ENCODE results near the gene EIF3I. TPM values are rescaled to one million over a fixed set of nuclear protein-coding genes. Genes with fewer than 3 reads are reported as not detected.

Gene EIF3I
- total RNA-seq, 2 experiments from 2014 or later = 297 to 299 TPM

DNA sequence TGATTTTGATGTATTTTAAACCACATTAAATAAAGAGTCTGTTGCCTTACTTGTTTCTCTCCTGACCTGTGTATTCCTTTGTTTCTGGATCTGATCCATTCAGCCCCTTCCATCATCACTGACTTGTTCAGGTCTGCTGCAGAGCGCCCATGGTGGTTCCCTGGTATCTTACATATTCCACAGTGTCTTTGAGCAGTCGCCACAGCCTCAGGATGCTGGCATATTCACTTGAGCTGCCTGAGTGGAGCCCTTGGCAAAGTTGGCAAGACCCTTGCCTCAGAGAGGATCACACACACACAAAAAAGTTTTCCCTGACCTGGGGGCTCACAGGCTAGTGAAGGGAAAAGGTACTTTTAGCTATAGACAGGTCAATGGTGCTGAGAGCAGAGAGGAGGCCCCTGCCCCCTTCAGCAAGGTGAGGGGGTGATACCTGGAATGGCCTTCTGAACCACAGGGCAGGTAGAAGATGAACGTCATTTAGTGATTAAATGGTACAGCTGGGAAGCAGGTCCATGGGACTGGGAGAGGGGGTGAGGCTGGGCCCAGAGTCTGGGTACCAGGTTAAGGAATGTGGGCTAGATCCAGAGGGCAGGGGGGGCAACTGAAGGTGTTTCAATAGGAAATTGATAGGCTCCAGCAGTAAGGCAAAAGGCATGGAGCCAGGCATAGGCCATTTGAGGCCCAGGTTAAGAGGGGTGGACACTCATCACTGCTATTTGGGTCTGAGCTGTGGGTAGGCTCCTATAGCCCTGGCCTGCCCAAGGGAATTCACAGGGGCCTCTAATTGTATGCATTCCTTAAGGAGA is 23.8 kb upstream of the EIF3I start:
- intact Hi-C loops (cut with micrococcal nuclease) = no loop called here
- H3K9me3 Mint-ChIP-seq = no peaks in the 10 kb centered on the region
- H3K27me3 Mint-ChIP-seq = no peaks in the 10 kb centered on the region
- ChIA-PET CTCF (interaction anchor here (0.6 to 4.0 kb wide), 4 partner anchors 10 to 179 kb away, joined by 3 to 22 read pairs (median 4); partner anchors contain the start of gene DCDC2B), POLR2A (interaction anchor here (0.6 to 2.6 kb wide), 3 partner anchors 8 to 17 kb away, joined by 3 to 17 read pairs (median 3); no protein-coding TSS in a partner anchor)
- no peak for DNase-seq
- no peak overlapping the region for H3K27ac Mint-ChIP-seq
- H3K4me1 Mint-ChIP-seq (ENCODE audit: low read depth) = peaks cover 64% of the 10 kb centered on the region
- H3K4me3 Mint-ChIP-seq = no peak overlapping the region
- peaks cover 38% of the 10 kb centered on the region for H3K36me3 Mint-ChIP-seq

DNA sequence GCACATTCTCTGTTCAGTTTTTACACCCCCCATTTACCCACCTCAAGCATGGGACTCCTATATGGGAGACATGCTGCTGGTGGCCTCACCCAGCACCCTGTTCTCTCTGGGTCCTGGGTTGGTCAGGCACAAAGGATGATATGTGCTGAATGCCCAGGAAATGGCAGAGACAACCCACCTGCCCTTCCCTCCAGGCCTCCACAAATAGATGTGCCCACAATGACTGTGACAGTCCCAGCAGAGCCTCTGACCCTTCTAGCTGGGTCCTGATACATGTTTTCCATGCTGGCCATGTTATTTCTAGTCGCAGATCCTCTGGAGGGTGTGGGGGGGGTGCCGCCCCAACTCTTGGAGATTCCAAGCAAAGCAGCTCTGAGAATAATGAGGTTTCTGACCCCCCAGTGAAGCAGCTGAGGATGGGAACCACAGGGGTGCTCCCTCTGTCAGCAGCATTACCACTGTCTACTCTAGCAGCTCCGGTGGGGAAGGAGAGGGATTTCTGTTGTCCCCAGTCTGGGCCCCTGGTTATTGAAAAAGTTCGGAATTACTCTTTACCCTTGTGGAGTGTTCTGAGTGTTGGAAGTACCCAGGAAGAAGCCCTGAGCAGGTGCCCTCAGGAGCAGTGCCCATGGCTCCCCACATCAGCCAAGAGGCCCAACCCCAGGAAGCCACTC is 23.0 kb upstream of the EIF3I start:
- Mint-ChIP-seq H3K9me3 (no peaks in the 10 kb centered on the region), H3K27me3 (no peaks in the 10 kb centered on the region), H3K36me3 (peaks cover 32% of the 10 kb centered on the region), H3K4me3 (no peak overlapping the region), H3K27ac (no peak overlapping the region), H3K4me1 (ENCODE audit: low read depth) (peaks cover 60% of the 10 kb centered on the region)
- intact Hi-C loops (cut with micrococcal nuclease) = no loop called here
- DNase-seq = no peak
- POLR2A ChIA-PET = interaction anchor here (0.6 to 1.0 kb wide), 2 partner anchors 9 to 17 kb away, joined by 3 read pairs; no protein-coding TSS in a partner anchor
- CTCF ChIA-PET = interaction anchor here (0.7 to 4.0 kb wide), 2 partner anchors 10 to 17 kb away, joined by 3 to 22 read pairs; partner anchors contain the start of gene DCDC2B

DNA sequence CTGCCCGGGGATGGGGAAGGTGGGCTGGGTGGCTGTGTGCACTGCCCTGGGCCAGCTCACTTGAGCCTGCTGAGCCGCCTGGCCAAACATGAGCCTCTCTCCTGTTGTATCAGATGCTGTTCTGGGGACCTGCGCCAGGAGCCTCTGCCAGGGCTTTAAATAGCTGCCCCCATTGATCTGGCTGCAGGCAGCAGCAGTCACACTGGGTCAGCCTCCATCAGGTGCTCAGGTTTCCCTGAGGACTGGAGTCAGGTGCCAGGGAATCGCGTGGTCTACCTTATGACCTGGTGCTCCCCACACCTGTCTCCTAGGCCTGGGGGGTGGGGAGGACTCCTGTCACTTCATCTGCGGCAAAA is 22.5 kb upstream of the EIF3I start:
- Mint-ChIP-seq H3K27ac (no peak overlapping the region), H3K4me3 (peak overlapping the region; percentile 69)

DNA sequence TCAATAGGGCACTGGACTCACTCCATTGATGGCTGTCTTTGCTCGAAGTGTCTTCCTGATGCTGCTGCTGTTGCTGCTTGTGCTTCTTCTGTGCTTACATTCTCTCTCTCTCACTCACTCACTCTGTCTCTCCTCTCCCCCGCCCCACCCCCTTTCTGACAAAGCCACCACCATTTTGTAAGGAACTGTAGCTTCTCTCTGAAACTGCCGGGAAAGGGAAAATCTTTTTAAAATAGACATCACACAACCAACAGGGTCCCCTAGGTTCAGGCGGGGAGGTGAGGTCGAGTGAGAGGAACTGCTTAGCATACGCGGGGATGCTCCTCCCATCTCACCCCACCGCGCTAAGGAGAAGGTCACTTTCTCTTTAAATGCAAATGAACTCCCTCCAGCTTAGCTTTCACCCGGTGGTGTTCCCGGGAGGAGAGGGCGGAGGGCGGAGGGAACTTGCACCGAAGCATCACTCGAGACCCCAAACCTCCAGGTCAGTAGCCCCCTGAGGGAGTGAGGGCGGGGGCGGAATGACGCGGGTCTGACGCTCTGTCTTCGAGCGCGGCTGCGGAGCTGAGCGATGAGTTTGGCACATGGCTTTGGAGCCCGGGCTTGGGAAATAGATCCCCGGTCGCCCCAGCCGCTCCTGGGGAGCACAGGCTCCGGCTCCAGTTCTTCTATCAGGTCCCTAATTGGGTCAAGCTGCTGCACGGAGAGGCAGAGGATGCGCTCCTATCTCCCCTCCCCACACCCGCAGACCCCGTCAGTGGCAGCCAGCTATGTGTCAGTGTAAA is 21.8 kb upstream of the EIF3I start, which contains the start of gene CCDC28B:
TSS of gene CCDC28B (plus strand) at position 370 of the 785 bp plus-strand sequence. CDS start 1,341 bp downstream, outside the sequence.
- H3K4me1 Mint-ChIP-seq (ENCODE audit: low read depth) = peaks cover 51% of the 10 kb centered on the region
- CTCF ChIA-PET = interaction anchor here (1.0 to 4.0 kb wide), 5 partner anchors 15 to 200 kb away, joined by 3 to 22 read pairs (median 3); no protein-coding TSS in a partner anchor

More for the DNA sequence above, 22.5 kb upstream of the EIF3I start:
- POLR2A ChIA-PET = interaction anchor here (1.0 to 2.6 kb wide), 4 partner anchors 18 to 452 kb away, joined by 3 to 16 read pairs (median 4); partner anchors contain the start of genes RBBP4 and TXLNA
- CTCF ChIA-PET = interaction anchor here (1.0 to 4.0 kb wide), 3 partner anchors 16 to 201 kb away, joined by 3 to 22 read pairs (median 3); no protein-coding TSS in a partner anchor
- intact Hi-C loops (cut with micrococcal nuclease) = loop anchor here (2.0 kb wide), 2 partner anchors 19 to 23 kb away; partner anchors contain the start of genes EIF3I and TMEM234
- Mint-ChIP-seq H3K27me3 (no peaks in the 10 kb centered on the region), H3K9me3 (no peaks in the 10 kb centered on the region), H3K4me1 (ENCODE audit: low read depth) (peaks cover 57% of the 10 kb centered on the region), H3K36me3 (peaks cover 27% of the 10 kb centered on the region)
- no peak for DNase-seq

DNA sequence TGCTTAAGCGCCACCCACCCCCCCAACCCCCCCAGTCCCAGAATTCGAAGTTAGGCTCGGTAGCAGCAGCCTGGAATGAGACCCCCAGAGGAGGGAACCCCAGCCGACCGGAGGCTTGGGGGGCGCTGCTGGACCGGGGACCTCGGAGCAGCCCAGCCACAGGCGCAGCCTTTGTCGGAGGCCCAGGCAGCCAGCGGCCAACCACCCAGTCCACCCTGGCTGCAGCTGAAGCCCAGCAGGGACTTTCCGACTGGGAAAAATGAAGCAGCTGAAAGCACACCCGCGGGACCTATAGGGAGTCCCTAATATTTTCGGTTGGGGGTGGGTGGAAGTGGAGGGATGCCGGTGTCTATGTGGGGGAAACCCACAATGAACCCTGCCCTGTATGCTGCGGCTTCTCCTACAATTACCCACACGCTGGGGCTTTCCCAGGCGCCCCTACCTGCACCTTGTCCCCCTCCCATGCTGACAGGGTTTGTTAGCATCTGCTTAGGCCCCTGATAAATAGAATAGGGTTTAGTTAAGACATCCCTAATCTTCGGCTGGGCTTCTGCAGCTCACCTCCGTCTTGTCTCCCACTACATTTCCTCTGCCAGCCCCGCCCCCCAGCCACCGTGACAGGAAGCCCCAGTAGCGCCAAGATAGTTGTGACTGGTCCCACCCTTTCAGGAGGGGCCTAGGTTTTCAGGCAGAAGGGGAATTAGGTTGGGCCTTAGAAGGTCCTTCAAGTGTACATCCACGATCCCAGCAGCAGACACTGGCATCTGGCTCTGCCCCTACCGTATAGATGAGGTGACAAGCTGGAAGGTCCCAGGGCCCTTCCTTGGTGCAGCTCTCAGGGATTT is 21.0 kb upstream of the EIF3I start:
- intact Hi-C loops (cut with micrococcal nuclease) = loop anchor here (1.0 to 2.0 kb wide), 3 partner anchors 20 to 49 kb away; partner anchors contain the start of genes EIF3I and TMEM234
- Mint-ChIP-seq H3K27me3 (no peaks in the 10 kb centered on the region), H3K36me3 (peaks cover 16% of the 10 kb centered on the region), H3K4me3 (peak overlapping the region; percentile 81), H3K9me3 (no peaks in the 10 kb centered on the region), H3K27ac (peak overlapping the region; percentile 80), H3K4me1 (ENCODE audit: low read depth) (peaks cover 45% of the 10 kb centered on the region)
- ChIA-PET CTCF (interaction anchor here (1.0 to 4.0 kb wide), 4 partner anchors 15 to 199 kb away, joined by 3 to 22 read pairs (median 8); no protein-coding TSS in a partner anchor), POLR2A (interaction anchor here (0.6 to 2.6 kb wide), 7 partner anchors 14 to 135 kb away, joined by 3 to 16 read pairs (median 4); partner anchors contain the start of genes LCK, MARCKSL1 and TXLNA)
- DNase-seq = peak; percentile 89

More for the DNA sequence above, 21.8 kb upstream of the EIF3I start, which contains the start of gene CCDC28B:
- intact Hi-C loops (cut with micrococcal nuclease) = loop anchor here (1.0 to 2.0 kb wide), 3 partner anchors 20 to 50 kb away; partner anchors contain the start of genes EIF3I and TMEM234
- H3K9me3 Mint-ChIP-seq = no peaks in the 10 kb centered on the region
- POLR2A ChIA-PET = interaction anchor here (0.6 to 2.6 kb wide), 7 partner anchors 15 to 451 kb away, joined by 3 to 16 read pairs (median 4); partner anchors contain the start of genes LCK, MARCKSL1, RBBP4 and TXLNA
- H3K27ac Mint-ChIP-seq = peak within 1 kb of the TSS; percentile 80
- DNase-seq = peak; percentile 67
- peak within 1 kb of the TSS; percentile 81 for H3K4me3 Mint-ChIP-seq
- no peaks in the 10 kb centered on the region for H3K27me3 Mint-ChIP-seq
- H3K36me3 Mint-ChIP-seq = peaks cover 21% of the 10 kb centered on the region

DNA sequence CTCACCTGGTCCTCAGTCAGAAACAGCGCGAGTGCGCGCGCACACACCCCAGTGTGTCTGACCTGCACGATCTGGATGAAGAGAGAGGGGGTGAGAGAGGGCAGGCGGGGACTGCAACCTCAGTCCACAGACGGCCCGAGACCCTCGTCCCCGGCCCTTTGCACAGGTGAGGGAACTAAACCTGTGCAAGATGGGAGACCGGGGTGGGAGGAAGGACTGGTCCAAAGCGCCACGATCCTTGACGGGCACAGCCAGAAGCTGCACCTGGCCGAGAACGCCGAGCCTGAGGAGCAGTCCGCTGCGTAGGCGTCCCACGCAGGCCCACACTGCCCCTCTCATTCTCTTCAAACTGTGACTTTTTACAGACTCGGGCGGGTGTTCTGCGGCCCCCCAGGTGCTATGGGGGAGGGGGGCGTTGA is 17.3 kb upstream of the EIF3I start:
- Mint-ChIP-seq H3K9me3 (no peaks in the 10 kb centered on the region), H3K27ac (no peak overlapping the region), H3K27me3 (no peaks in the 10 kb centered on the region), H3K4me3 (peak overlapping the region; percentile 89), H3K4me1 (ENCODE audit: low read depth) (peaks cover 37% of the 10 kb centered on the region), H3K36me3 (peaks cover 2% of the 10 kb centered on the region)
- intact Hi-C loops (cut with micrococcal nuclease) = no loop called here
- no peak for DNase-seq
- CTCF ChIA-PET = interaction anchor here (1.8 to 3.7 kb wide), 2 partner anchors 11 to 43 kb away, joined by 9 to 31 read pairs; partner anchors contain the start of gene FAM167B
- POLR2A ChIA-PET = interaction anchor here (0.6 to 2.8 kb wide), 5 partner anchors 11 to 614 kb away, joined by 3 to 19 read pairs (median 3); partner anchors contain the start of gene TXLNA

DNA sequence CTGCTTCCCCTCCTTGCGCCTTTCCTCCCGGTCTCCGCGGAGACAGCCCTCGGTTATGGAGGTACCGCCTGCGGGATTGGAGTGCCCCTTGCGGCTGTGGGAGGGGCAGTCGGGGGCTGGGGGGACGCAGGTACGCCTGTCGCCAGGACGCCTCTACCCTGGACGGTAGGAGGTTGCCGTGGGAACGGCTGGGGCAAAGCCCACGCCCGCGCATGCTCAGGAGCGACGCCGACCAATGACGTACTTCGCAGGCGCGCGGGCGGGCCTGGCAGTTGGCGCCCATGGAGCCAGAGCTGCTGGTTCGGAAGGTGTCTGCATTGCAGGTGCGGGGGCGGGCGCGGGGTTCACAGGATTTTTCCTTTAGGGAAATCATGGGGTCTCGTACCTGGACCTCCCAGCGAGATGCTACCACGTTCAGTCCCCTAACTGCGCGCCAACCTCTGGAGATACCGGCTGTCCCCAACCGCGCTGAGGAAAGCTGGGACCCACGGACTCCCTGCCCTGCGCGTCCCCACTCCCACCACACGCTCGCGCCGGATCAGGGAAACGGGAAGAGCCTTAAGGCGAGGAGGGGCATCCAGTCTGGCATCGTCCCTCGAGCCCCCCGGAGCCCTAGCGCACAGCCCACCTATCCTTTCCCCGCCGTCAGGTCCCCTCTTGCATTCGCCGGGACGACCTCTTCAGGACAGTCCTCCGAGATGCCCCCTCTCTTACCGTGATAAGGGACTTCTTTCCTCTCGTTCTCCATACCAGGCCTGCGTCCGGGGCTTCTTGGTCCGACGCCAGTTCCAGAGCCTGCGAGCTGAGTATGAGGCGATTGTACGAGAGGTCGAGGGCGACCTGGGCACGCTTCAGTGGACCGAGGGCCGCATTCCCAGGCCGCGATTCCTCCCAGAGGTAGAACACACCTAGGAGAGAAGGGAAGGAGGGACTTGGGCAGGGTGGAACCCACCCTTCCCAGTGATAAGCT is 16.5 kb upstream of the EIF3I start, which contains the start of gene IQCC:
TSS of gene IQCC (plus strand) at position 271 of the 970 bp plus-strand sequence. CDS start at position 282, 11 bp downstream.
- H3K4me1 Mint-ChIP-seq (ENCODE audit: low read depth) = peaks cover 32% of the 10 kb centered on the region
- no peaks in the 10 kb centered on the region for H3K9me3 Mint-ChIP-seq
- peaks cover 2% of the 10 kb centered on the region for H3K36me3 Mint-ChIP-seq
- H3K27me3 Mint-ChIP-seq = no peaks in the 10 kb centered on the region
- intact Hi-C loops (cut with micrococcal nuclease) = no loop called here
- DNase-seq = peak; percentile 92
- ChIA-PET POLR2A (interaction anchor here (0.5 to 2.8 kb wide), 10 partner anchors 8 to 613 kb away, joined by 3 to 19 read pairs (median 3); partner anchors contain the start of gene TXLNA), CTCF (interaction anchor here (0.7 to 3.7 kb wide), 5 partner anchors 10 to 132 kb away, joined by 3 to 31 read pairs (median 4); partner anchors contain the start of genes FAM167B, MARCKSL1 and TMEM39B)
- H3K4me3 Mint-ChIP-seq = peak within 1 kb of the TSS; percentile 89
- peak within 1 kb of the TSS; percentile 58 for H3K27ac Mint-ChIP-seq

DNA sequence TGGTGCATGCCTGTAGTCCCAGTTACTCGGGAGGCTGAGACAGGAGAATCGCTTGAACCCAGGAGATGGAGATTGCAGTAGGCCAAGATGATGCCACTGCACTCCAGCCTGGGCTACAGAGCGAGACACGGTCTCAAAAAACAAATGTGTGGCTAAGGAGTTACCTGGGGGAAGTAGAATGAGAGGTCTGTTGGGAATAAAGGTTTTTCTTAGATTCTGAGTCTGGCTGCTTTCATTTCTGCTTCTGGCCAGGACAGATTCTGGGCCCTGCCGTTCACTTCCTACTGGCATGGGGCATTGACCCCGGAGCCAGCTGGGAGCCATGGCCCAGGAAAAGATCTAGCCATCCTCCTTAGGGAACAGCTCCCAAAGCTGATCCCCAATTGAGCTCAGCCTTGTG is 13.7 kb upstream of the EIF3I start:
- H3K4me1 Mint-ChIP-seq (ENCODE audit: low read depth) = peaks cover 16% of the 10 kb centered on the region
- no peak overlapping the region for H3K4me3 Mint-ChIP-seq
- H3K27ac Mint-ChIP-seq = no peak overlapping the region
- CTCF ChIA-PET = interaction anchor here (0.5 to 3.7 kb wide), 2 partner anchors 7 to 9 kb away, joined by 3 to 31 read pairs; no protein-coding TSS in a partner anchor
- H3K27me3 Mint-ChIP-seq = no peaks in the 10 kb centered on the region
- no peaks in the 10 kb centered on the region for H3K9me3 Mint-ChIP-seq
- intact Hi-C loops (cut with micrococcal nuclease) = no loop called here
- POLR2A ChIA-PET = no interaction called here
- peaks cover 2% of the 10 kb centered on the region for H3K36me3 Mint-ChIP-seq
- DNase-seq = no peak

DNA sequence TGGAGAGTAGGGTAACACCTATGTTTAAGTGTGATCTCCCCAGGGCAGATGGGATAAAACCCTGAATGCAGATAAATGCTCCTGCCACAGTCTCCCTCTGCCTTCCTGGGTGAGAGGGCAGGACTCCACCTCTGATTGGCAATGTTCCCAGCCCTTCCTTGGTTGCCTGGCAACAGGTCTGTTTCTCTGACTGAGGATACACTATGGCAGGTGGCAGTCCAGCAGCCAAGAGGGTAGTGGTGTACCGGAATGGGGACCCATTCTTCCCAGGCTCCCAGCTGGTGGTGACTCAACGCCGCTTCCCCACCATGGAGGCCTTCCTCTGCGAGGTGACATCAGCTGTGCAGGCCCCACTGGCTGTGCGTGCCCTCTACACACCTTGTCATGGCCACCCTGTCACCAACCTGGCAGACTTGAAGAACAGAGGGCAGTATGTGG is 13.3 kb upstream of the EIF3I start, which contains the start of gene DCDC2B:
TSS of gene DCDC2B (plus strand) at position 199 of the 438 bp plus-strand sequence. CDS start at position 204, 5 bp downstream.
- CTCF ChIA-PET = interaction anchor here (0.5 kb wide), 1 partner anchor 10 kb away, joined by 3 read pairs; no protein-coding TSS in a partner anchor
- Mint-ChIP-seq H3K27ac (no peak within 1 kb of the TSS), H3K9me3 (no peaks in the 10 kb centered on the region), H3K4me1 (ENCODE audit: low read depth) (peaks cover 15% of the 10 kb centered on the region), H3K27me3 (no peaks in the 10 kb centered on the region), H3K4me3 (no peak within 1 kb of the TSS), H3K36me3 (peaks cover 2% of the 10 kb centered on the region)
- POLR2A ChIA-PET = no interaction called here
- intact Hi-C loops (cut with micrococcal nuclease) = no loop called here
- peak; percentile 14 for DNase-seq

All from activated CD4-positive, alpha-beta memory T cell treated with anti-CD3 and anti-CD28 coated beads for 36 hours (primary cell).